Fibroblast of lung (primary cell): Measurements from ENCODE around the gene OGFR.

ENCODE experiments used
- EZH2 ChIP-seq: IDR thresholded peaks from 2 replicates; pipeline ENCODE4 v1.5.1; 2012; ENCODE audit warnings: low read length, control low read depth, mild to moderate bottlenecking; ENCODE audit errors: missing control alignments
- TF ChIP-seq, protein P1 (sequence below), 2 donors: IDR thresholded peaks in 1 of 2; conservative IDR thresholded peaks in 1 of 2; 1 replicate in 1 of 2; 2 replicates in 1 of 2; pipeline ENCODE4 v1.5.1; 2011 to 2012; ENCODE audit warnings: low read length in 2 of 2, control low read depth in 1 of 2, inconsistent platforms in 1 of 2, low read depth in 1 of 2, mild to moderate bottlenecking in 1 of 2

DNA sequence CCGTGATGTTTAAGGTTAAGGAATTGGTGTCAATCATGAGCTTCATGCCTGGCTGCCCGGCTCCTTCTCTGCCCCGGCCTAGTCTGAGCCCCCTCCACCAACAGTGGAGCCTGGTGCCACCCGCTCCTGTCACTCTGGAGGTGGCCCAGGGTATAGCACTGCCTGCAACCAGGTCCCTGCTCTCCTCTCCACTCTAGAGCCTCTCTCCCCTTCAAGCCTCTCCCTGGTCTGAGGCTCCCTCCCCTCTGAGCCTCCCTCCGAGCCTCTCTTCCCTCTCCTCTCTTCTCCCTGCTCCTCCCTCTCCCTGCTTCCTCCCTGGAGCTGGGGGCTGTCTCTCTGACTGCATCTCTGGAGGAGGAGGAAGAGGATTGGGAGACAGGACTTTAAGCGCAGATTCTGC lies 39.6 kb upstream of the OGFR start:
- TF ChIP-seq, protein P1, sequence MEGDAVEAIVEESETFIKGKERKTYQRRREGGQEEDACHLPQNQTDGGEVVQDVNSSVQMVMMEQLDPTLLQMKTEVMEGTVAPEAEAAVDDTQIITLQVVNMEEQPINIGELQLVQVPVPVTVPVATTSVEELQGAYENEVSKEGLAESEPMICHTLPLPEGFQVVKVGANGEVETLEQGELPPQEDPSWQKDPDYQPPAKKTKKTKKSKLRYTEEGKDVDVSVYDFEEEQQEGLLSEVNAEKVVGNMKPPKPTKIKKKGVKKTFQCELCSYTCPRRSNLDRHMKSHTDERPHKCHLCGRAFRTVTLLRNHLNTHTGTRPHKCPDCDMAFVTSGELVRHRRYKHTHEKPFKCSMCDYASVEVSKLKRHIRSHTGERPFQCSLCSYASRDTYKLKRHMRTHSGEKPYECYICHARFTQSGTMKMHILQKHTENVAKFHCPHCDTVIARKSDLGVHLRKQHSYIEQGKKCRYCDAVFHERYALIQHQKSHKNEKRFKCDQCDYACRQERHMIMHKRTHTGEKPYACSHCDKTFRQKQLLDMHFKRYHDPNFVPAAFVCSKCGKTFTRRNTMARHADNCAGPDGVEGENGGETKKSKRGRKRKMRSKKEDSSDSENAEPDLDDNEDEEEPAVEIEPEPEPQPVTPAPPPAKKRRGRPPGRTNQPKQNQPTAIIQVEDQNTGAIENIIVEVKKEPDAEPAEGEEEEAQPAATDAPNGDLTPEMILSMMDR (conservative IDR thresholded peaks at IDR 0.05 in 1 of 2, IDR thresholded peaks at IDR 0.05 in 1 of 2; ENCODE audit: low read depth in 1 of 2, low read length in 2 of 2), result no peak
- TF ChIP-seq EZH2, result no peak
